T-helper 2 cell treated with Interferon-gamma antibody and Interleukin-4, amounts not matched to agents 5 μg/mL and 100 μg/mL, for 36 hours (primary cell): Measurements from ENCODE around the gene DDX55.
A peak's percentile ranks its signal among the peaks of the same experiment; 100 is the strongest.
"Not testable (repeated sequence)": the region's sequence is repeated elsewhere in the genome, so short reads cannot be mapped to it uniquely, and the experiment has no call there.

Experiments
- DNase-seq: peaks from one replicate; pipeline ENCODE4 v3.0.0; 2021; ENCODE audit warnings: low spot score
- H3K27ac Mint-ChIP-seq: one replicate; pipeline ENCODE4 v1.8.0; 2021; ENCODE audit warnings: mild to moderate bottlenecking, mixed read lengths
- H3K27me3 Mint-ChIP-seq: one replicate; pipeline ENCODE4 v1.8.0; 2021; ENCODE audit warnings: low read depth, mixed read lengths
- H3K36me3 Mint-ChIP-seq: one replicate; pipeline ENCODE4 v1.8.0; 2021; ENCODE audit warnings: low read depth, mixed read lengths
- H3K4me1 Mint-ChIP-seq: one replicate; pipeline ENCODE4 v1.8.0; 2021; ENCODE audit warnings: low read depth, mixed read lengths
- H3K4me3 Mint-ChIP-seq: one replicate; pipeline ENCODE4 v1.8.0; 2022; ENCODE audit warnings: mild to moderate bottlenecking, moderate library complexity, mixed read lengths
- H3K9me3 Mint-ChIP-seq: one replicate; pipeline ENCODE4 v1.8.0; 2021; ENCODE audit warnings: mixed read lengths

The DDX55 gene

DNA sequence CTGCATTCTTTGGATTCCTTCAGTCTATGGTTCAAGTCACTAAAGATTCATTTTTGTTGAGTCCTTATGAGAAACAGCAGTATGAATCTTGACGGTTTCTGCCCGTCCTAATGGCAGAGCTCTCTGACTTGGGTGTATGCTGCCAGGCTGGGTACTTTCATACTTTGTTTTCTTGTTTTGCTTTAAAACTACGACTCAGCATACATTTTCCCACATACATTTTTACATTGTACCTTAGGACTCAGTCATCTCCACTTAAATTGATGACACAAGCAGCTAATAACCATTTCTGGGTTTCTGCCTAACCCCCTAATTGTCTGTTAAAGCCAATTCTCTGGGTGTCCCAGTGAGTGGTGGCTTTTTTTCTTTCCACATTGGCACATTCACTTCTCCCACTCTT is 4.8 kb upstream of the DDX55 start:
- no peaks in the 10 kb centered on the region for H3K9me3 Mint-ChIP-seq
- H3K27me3 Mint-ChIP-seq, result no peaks in the 10 kb centered on the region
- no peak overlapping the region for H3K27ac Mint-ChIP-seq
- DNase-seq, result no peak
- H3K4me3 Mint-ChIP-seq, result no peak overlapping the region
- peaks cover 52% of the 10 kb centered on the region for H3K36me3 Mint-ChIP-seq
- H3K4me1 Mint-ChIP-seq, result peaks cover 22% of the 10 kb centered on the region

DNA sequence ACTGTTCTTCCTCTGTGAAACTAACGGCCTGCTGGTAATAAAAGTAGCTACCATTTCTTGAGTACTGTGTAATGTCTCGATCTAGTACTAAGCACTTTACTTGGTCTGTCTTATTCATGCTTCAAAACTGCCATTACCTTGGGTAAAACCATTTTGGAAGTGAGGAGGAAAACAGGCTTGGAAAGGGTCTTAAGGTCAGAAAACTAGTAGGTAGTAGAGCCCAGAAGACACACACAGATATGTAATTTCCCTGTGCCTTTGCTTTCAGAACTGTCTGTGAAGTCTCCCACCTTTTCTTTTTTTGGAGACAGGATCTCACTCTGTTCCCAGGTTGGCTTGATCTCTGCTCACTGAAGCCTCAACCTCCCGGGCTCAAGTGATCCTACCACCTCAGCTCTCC is 3.4 kb upstream of the DDX55 start:
- Mint-ChIP-seq H3K9me3 (no peaks in the 10 kb centered on the region), H3K36me3 (peaks cover 54% of the 10 kb centered on the region), H3K4me3 (no peak overlapping the region), H3K4me1 (peaks cover 26% of the 10 kb centered on the region), H3K27me3 (no peaks in the 10 kb centered on the region), H3K27ac (no peak overlapping the region)
- DNase-seq, result no peak

DNA sequence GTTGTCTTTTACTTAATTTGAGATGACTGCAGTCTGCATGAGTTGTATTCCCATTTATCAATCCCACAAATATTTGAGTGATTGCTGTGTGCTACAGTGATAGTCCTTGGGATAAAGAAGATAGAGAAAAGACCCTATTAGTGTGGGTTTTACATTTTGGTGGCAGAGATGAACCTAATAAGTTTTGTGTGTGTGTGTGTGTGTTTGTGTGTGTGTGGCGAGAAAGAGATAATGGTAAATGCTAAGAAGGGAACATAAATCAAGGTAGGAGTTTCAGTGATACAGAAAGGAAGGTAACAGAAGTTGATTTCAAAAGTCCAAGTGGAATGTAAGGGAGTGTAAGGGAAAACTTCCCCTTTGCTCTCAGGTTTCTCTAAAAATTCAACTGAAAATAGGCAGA is 2.6 kb upstream of the DDX55 start:
- H3K27ac Mint-ChIP-seq, result peak overlapping the region; percentile 32
- no peaks in the 10 kb centered on the region for H3K9me3 Mint-ChIP-seq
- H3K27me3 Mint-ChIP-seq, result no peaks in the 10 kb centered on the region
- peaks cover 26% of the 10 kb centered on the region for H3K4me1 Mint-ChIP-seq
- no peak for DNase-seq
- peak overlapping the region; percentile 25 for H3K4me3 Mint-ChIP-seq
- H3K36me3 Mint-ChIP-seq, result peaks cover 52% of the 10 kb centered on the region

DNA sequence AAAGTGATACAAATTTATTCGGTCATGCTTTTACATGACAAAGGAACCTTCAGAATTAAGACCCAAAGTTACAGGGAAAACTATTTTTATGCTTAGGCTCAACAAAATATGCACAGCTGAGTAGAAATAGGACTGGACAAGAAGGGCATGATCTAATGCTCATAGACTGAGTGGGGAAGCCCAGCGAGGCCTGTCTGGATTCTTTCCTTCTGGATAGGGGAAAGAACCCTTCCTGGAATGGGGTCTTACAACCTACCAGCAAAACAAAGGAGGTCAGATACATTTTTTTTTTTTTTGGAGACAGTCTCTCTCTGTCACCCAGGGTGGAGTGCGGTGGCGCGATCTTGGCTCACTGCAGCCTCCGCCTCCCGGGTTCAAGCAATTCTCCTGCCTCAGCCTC is 2.2 kb upstream of the DDX55 start:
- no peak for DNase-seq
- Mint-ChIP-seq H3K36me3 (peaks cover 54% of the 10 kb centered on the region), H3K9me3 (no peaks in the 10 kb centered on the region), H3K27me3 (no peaks in the 10 kb centered on the region), H3K4me1 (peaks cover 28% of the 10 kb centered on the region), H3K27ac (peak overlapping the region; percentile 68), H3K4me3 (peak overlapping the region; percentile 25)

DNA sequence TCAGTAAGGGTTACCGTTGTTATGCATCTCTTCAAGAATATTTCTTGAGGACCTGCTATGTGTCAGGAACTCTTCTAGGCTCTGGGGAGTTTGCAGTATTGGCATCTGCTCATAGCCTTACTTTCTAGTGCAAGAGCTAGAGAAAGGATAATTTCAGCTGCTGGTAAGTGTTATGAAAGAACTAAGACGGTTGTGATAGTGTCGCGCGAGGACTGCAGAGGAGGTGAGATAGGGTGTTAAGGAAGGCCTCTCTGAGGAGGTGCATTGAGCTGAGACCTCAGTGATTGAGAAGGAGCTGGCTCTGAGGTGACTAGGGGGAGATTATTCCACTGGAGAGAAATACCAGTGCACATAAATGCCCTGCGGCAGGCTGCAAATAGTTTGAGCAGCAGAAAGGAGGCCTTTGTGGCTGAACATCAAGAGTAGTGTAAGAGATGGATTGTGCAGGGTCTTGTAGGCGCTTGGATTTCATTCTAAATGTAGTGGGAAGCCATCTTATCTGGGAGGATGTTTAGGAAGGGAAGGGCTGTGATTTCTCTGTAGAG is 824 bp downstream of the DDX55 start:
- Mint-ChIP-seq H3K9me3 (no peaks in the 10 kb centered on the region), H3K36me3 (peaks cover 41% of the 10 kb centered on the region), H3K4me1 (peaks cover 18% of the 10 kb centered on the region)

DNA sequence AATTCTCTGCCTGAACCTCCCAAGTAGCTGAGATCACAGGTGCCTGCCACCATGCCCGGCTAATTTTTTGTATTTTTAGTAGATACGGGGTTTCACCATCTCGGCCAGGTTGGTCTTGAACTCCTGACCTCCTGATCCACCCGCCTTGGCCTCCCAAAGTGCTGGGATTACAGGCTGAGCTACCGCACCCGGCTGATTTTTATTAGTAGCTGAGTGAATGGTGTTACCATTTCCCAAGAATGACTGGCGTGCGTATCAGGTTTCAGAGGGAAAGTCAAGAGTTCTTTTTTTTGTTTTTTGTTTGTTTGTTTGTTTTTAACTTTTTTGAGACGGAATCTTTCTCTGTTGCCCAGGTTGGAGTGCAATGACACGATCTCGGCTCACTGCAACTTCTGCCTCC is 1.6 kb downstream of the DDX55 start:
- not testable (repeated sequence) for H3K27ac Mint-ChIP-seq, DNase-seq, H3K27me3 Mint-ChIP-seq, H3K9me3 Mint-ChIP-seq
- Mint-ChIP-seq H3K4me3 (peak overlapping the region; percentile 28), H3K4me1 (peaks cover 18% of the 10 kb centered on the region), H3K36me3 (peaks cover 44% of the 10 kb centered on the region)

More for the DNA sequence above, 824 bp downstream of the DDX55 start:
- no peak for DNase-seq
- H3K4me3 Mint-ChIP-seq, result peak overlapping the region; percentile 84
- H3K27me3 Mint-ChIP-seq, result no peaks in the 10 kb centered on the region
- peak overlapping the region; percentile 71 for H3K27ac Mint-ChIP-seq

DNA sequence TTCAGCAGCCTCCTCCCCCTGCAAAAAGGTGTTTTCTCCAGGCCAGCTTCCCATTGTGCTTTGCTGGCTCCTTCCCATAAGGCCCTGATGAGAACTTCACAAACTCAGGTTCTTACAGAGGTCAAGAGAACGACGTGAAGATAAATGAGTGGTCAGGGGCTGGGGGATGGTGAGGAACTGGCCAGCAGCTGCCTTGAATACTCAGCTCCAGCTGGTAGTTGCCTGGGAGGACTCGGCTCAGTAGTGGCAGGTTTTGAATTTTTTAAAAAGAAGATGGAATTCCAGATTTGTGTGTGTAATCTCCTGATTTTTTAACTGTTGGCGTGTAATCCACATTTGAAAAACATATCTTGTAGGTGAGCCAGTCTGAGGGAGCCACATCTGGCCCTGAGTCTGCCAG is 5.9 kb downstream of the DDX55 start:
- H3K4me3 Mint-ChIP-seq, result no peak overlapping the region
- DNase-seq, result no peak
- H3K27me3 Mint-ChIP-seq, result no peaks in the 10 kb centered on the region
- H3K27ac Mint-ChIP-seq, result no peak overlapping the region
- H3K4me1 Mint-ChIP-seq, result peaks cover 7% of the 10 kb centered on the region
- H3K36me3 Mint-ChIP-seq, result peaks cover 53% of the 10 kb centered on the region
- H3K9me3 Mint-ChIP-seq, result no peaks in the 10 kb centered on the region

DNA sequence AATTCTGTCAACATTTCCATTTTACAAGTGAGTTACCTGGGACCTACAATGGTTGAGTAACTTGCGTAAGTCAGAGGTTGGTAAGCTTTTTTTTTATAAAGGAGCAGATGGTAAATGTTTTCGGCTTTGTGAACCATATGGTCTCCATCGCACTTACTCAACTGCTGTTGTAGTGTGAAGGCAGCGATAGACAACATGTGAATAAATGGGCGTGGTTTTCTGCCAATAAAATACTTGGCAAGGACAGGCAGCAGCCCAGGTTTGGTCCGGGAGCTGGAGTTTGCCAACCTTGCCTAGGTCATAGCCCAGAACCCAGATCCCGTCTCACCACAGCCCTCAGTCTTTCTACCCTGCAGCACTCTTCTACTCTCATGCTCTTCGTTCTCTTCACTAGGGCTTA is 6.3 kb downstream of the DDX55 start:
- H3K27ac Mint-ChIP-seq, result no peak overlapping the region

DNA sequence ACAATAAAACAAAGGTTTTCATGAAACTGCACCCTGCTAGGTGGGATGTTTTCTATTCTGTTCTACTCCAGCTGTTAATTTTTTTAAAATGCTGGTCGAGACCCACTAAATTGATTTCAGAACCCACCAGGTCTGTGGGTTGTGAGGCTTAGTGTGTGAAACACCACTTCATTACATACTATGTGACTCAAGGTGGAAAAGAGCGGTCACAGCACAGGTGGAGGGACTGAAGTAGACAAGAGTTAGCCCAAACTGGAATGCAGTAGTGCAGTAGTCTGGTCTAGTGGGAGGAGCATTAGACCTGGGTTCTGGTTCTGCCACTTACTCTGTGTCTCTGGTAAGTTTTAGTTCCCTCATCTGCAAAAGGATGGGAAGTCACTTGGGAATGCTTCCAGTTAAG is 12.2 kb downstream of the DDX55 start:
- H3K9me3 Mint-ChIP-seq, result no peaks in the 10 kb centered on the region
- peaks cover 70% of the 10 kb centered on the region for H3K36me3 Mint-ChIP-seq
- DNase-seq, result no peak
- no peaks in the 10 kb centered on the region for H3K27me3 Mint-ChIP-seq
- H3K4me1 Mint-ChIP-seq, result peaks cover 2% of the 10 kb centered on the region
- H3K27ac Mint-ChIP-seq, result no peak overlapping the region
- H3K4me3 Mint-ChIP-seq, result no peak overlapping the region

More for the DNA sequence above, 6.3 kb downstream of the DDX55 start:
- Mint-ChIP-seq H3K27me3 (no peaks in the 10 kb centered on the region), H3K9me3 (no peaks in the 10 kb centered on the region), H3K36me3 (peaks cover 53% of the 10 kb centered on the region), H3K4me3 (no peak overlapping the region), H3K4me1 (peaks cover 3% of the 10 kb centered on the region)
- DNase-seq, result no peak

DNA sequence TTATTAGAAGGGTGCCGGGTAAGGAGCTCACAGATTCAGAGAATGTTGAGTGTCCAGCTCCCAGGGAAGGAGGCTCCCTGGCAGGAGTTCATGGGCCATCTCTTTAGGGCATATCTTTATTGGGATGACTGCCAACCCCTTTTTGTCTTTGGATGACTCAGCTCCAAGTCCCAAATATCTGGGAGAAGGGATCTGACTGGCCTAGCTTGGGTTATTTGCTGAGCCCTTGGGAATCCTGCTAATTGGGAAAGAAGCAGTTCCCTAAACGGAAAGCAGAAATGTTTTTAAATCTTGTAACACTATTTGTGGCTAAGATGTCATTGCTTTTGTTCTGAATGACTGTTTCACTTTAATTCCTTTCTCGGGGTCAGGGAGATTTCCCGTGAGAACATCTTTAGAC is 12.6 kb downstream of the DDX55 start:
- no peak overlapping the region for H3K27ac Mint-ChIP-seq
- H3K4me1 Mint-ChIP-seq, result peaks cover 2% of the 10 kb centered on the region
- peaks cover 68% of the 10 kb centered on the region for H3K36me3 Mint-ChIP-seq
- H3K27me3 Mint-ChIP-seq, result no peaks in the 10 kb centered on the region
- no peak overlapping the region for H3K4me3 Mint-ChIP-seq
- DNase-seq, result no peak
- H3K9me3 Mint-ChIP-seq, result no peaks in the 10 kb centered on the region

DNA sequence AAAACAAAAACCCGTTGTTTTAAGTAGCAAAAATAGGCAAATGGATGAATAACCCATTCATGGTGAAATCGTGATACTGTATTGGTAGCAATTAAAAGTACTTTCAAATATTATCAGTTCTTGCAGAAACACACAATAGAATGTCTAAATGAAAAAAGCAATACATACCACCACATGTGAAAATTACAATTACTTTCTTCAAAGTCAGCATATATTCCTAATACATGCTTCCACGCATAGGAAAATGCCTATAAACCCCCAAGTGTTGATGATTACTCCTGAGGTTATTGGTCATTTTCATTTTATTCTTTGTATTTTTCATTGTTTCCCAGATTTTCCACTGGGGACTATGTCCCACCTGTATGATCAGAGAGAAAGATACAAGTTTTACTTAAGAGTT is 15.2 kb downstream of the DDX55 start:
- H3K27me3 Mint-ChIP-seq, result no peaks in the 10 kb centered on the region
- H3K9me3 Mint-ChIP-seq, result no peaks in the 10 kb centered on the region
- DNase-seq, result no peak
- peaks cover 74% of the 10 kb centered on the region for H3K36me3 Mint-ChIP-seq
- peaks cover 2% of the 10 kb centered on the region for H3K4me1 Mint-ChIP-seq
- no peak overlapping the region for H3K27ac Mint-ChIP-seq
- H3K4me3 Mint-ChIP-seq, result no peak overlapping the region

DNA sequence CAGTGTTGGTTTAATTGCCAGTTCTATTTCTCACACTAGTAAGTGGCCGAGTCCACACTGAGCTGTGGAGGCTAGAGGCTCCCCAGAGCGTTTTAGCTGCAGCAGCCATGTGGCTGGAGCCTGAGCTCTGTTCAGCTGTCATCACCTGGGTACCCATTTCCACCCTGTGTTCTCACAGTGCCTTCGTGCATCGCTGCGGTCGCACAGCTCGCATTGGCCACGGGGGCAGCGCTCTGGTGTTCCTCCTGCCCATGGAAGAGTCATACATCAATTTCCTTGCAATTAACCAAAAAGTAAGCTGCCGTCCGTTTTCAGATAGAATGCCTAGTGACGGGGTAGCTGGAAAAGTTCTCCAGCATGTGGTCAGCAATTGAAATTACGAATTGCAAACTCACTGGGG is 15.7 kb downstream of the DDX55 start:
- Mint-ChIP-seq H3K27me3 (no peaks in the 10 kb centered on the region), H3K36me3 (peaks cover 71% of the 10 kb centered on the region), H3K4me3 (no peak overlapping the region), H3K27ac (no peak overlapping the region), H3K4me1 (peaks cover 2% of the 10 kb centered on the region), H3K9me3 (no peaks in the 10 kb centered on the region)
- DNase-seq, result no peak

DNA sequence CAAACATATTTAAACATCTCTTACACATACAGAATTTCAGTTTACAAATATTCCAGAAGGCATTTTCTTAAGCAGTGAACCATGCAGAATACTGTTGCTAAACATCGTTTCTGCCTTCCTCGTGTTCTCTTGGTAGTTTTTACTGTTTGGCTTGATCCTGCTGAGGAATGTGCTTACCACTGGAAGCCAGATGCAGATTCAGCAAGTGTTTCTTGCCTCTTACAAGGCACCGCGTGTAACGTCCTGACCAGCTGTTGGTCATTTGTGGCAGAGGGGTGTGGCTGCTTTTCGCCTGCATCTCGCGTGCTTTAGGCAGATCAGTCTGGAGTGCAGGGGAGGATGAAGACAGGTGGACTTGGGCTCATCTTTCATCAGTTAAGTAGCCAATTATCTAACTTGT is 19.2 kb downstream of the DDX55 start:
- Mint-ChIP-seq H3K27ac (no peak overlapping the region), H3K4me3 (no peak overlapping the region), H3K36me3 (peaks cover 55% of the 10 kb centered on the region), H3K9me3 (no peaks in the 10 kb centered on the region), H3K27me3 (no peaks in the 10 kb centered on the region), H3K4me1 (peaks cover 2% of the 10 kb centered on the region)
- no peak for DNase-seq

DNA sequence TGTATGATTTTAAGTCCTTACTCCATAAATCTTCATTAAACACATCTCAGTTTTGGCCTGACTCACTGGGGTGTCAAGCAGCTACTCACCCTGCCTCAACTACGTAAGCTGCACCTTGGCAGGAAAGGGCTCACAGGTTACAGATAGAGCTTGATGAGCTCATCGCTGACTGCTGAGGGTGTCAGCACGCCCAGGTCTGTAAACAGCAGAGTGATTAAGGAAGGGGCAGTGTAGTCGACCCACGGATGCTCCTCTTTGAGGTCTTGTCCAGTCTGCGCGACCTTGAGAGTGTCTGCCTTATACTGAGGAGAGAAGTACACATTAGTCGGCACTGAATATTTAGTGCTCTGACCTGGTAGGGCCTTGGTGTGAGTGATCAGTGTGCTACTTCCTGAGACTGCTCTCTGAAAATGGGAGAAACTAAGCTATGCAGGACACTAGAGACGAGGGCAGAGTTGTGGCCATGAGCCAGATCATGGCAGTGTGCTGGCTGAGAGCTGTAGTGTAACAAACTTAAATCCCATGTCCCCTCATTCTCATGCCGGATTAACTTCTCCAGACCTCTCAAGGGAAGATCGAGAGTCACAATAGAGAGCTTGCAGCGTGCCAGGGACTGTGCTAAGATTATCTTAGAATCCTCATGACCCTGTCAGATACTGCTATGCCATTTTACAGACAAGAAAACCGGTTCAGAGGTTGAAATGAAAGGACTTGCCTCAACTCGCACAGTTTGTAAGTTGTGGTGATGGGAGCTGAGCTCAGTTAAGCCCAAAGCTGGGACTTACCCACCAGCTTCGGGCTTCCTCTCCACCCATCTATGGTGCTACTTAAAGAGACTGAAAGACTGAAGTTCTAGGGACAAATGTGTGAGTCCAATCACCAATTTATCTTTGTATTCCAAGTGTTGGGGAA is 20.0 kb downstream of the DDX55 start:
- no peak for DNase-seq
- Mint-ChIP-seq H3K36me3 (peaks cover 61% of the 10 kb centered on the region), H3K27ac (no peak overlapping the region), H3K9me3 (no peaks in the 10 kb centered on the region), H3K4me1 (peaks cover 2% of the 10 kb centered on the region), H3K4me3 (no peak overlapping the region), H3K27me3 (no peaks in the 10 kb centered on the region)
